IPS-20b (cell line): ENCODE data around the gene ZDHHC17.

Source experiments
- H3K27ac ChIP-seq: one replicate; pipeline ENCODE4 v1.5.1; 2013; ENCODE audit warnings: low read length
- H3K27me3 ChIP-seq: 2 replicates; pipeline ENCODE4 v1.6.1; 2013; ENCODE audit warnings: mild to moderate bottlenecking, low read length, inconsistent platforms; ENCODE audit not compliant: insufficient read depth
- H3K36me3 ChIP-seq: 2 replicates; pipeline ENCODE4 v1.6.1; 2013; ENCODE audit warnings: low read depth, mild to moderate bottlenecking, inconsistent platforms, low read length, moderate library complexity; ENCODE audit not compliant: insufficient read depth
- H3K4me1 ChIP-seq: 2 replicates; pipeline ENCODE4 v1.6.1; 2013; ENCODE audit warnings: mild to moderate bottlenecking, control low read depth, inconsistent platforms, low read length, moderate library complexity; ENCODE audit not compliant: insufficient read depth
- H3K4me3 ChIP-seq: 2 replicates; pipeline ENCODE4 v1.5.1; 2013; ENCODE audit warnings: mild to moderate bottlenecking, low read length, inconsistent platforms
- H3K9ac ChIP-seq: 2 replicates; pipeline ENCODE4 v1.6.1; 2013; ENCODE audit warnings: low read depth, mild to moderate bottlenecking, inconsistent platforms, low read length, moderate library complexity
- H3K9me3 ChIP-seq: 2 replicates; pipeline ENCODE4 v1.6.1; 2013; ENCODE audit warnings: mild to moderate bottlenecking, low read depth, low read length, inconsistent platforms; ENCODE audit not compliant: insufficient read depth

The ZDHHC17 gene

DNA sequence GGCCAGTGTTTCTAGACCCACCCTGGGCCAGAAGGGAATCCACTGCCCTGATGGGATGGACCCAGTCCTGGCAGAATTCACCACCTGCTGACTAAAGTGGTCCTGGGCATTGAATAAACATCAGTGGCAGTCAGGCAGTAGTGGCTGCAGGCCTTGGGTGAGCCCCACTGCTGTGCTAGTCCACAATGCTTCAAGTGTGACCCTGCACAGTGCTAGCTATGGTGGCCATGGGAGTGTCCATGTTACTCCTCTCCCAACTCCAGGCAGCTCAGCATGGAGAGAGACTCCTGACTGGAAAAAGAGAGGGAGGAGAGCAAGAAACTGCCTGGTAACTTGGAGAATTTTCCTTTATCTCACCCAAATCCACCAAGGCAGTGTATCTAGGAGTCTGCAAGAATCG, 132.4 kb downstream of the ZDHHC17 start:
- Histone ChIP-seq H3K4me1 (no peaks in the 10 kb centered on the region), H3K36me3 (no peaks in the 10 kb centered on the region), H3K9ac (no peak overlapping the region), H3K27ac (no peak overlapping the region), H3K4me3 (no peak overlapping the region), H3K9me3 (peaks cover 9% of the 10 kb centered on the region; the same call in 1 of the 2 replicates), H3K27me3 (no peaks in the 10 kb centered on the region)

DNA sequence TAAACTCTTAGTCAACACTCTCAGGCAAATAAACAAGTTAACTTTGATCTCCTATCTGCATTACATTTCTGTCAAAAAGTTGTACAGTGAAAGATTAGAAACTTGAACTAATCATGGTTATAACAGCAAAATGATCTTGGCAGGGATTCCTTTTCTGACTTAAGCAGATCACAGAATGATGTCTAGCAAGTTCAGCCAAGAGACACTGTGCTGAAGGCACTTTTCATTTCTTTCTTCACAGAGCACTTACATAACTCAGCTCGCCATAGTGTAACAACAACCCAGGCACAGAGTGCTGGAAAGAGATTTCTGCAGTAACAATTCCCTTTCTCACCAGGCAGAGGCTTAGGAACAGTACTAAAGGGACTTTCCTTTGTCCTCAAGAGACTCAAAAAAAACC, 134.5 kb downstream of the ZDHHC17 start:
- Histone ChIP-seq H3K27me3 (no peaks in the 10 kb centered on the region), H3K9ac (no peak overlapping the region), H3K9me3 (peaks cover 9% of the 10 kb centered on the region; the same call in 1 of the 2 replicates), H3K27ac (no peak overlapping the region), H3K4me3 (no peak overlapping the region), H3K36me3 (no peaks in the 10 kb centered on the region), H3K4me1 (peaks cover 4% of the 10 kb centered on the region; the same call in 1 of the 2 replicates)

GRCh38 chr12:76899522-76899921, 135.6 kb downstream of the ZDHHC17 start:
- Histone ChIP-seq H3K36me3 (no peaks in the 10 kb centered on the region), H3K27me3 (no peaks in the 10 kb centered on the region), H3K9ac (no peak overlapping the region), H3K27ac (no peak overlapping the region), H3K4me3 (no peak overlapping the region), H3K9me3 (no peaks in the 10 kb centered on the region), H3K4me1 (peaks cover 4% of the 10 kb centered on the region; the same call in 1 of the 2 replicates)

GRCh38 chr12:76901628-76902380, 137.9 kb downstream of the ZDHHC17 start:
- H3K27ac ChIP-seq: no peak overlapping the region
- no peaks in the 10 kb centered on the region for H3K27me3 ChIP-seq
- H3K4me1 ChIP-seq: peaks cover 10% of the 10 kb centered on the region; the same call in 1 of the 2 replicates
- no peak overlapping the region for H3K9ac ChIP-seq
- H3K36me3 ChIP-seq: no peaks in the 10 kb centered on the region
- no peak overlapping the region for H3K4me3 ChIP-seq
- no peaks in the 10 kb centered on the region for H3K9me3 ChIP-seq
